GM13977 (cell line): ENCODE results near the gene WDR19.

Experiments
- DNase-seq: peaks from one replicate; pipeline ENCODE4 v3.0.0; 2012; ENCODE audit warnings: low spot score
- in situ Hi-C: fragments of 300-500 bp; cut with MboI; formaldehyde crosslinking; loops from one replicate; pipeline ENCODE4 v1.12.0; 2022; ENCODE audit warnings: low sequenced_read_pairs, low pct_unique_long_range_greater_than_20kb, mixed read lengths, inconsistent platforms; ENCODE audit not compliant: unreplicated experiment
- TF ChIP-seq, protein P1 (sequence below): IDR thresholded peaks from 2 replicates; pipeline ENCODE4 v1.5.1; 2012; ENCODE audit warnings: mild to moderate bottlenecking, control low read depth; ENCODE audit not compliant: insufficient read depth; ENCODE audit errors: extremely low read depth, missing control alignments

The WDR19 gene

DNA sequence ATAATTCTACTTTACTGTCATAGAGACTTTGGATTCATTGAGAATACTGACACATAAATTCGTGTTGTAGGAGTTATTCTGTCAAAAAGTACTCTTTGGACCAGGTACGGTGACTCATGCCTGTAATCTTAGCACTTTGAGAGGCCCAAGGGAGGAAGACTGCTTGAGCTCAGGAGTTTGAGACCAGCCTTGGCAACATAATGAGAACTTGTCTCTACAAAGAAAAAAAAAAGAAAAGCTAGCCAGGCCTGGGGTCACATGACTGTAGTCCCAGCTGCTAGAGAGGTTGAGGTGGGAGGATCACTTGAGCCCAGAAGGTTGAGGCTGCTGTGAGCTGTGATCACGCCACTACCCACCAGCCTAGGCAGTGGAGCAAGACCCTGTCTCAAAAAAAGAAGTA, 54.9 kb downstream of the WDR19 start:
- in situ Hi-C loops = no loop called here
- no peak for DNase-seq
- TF ChIP-seq, protein P1, sequence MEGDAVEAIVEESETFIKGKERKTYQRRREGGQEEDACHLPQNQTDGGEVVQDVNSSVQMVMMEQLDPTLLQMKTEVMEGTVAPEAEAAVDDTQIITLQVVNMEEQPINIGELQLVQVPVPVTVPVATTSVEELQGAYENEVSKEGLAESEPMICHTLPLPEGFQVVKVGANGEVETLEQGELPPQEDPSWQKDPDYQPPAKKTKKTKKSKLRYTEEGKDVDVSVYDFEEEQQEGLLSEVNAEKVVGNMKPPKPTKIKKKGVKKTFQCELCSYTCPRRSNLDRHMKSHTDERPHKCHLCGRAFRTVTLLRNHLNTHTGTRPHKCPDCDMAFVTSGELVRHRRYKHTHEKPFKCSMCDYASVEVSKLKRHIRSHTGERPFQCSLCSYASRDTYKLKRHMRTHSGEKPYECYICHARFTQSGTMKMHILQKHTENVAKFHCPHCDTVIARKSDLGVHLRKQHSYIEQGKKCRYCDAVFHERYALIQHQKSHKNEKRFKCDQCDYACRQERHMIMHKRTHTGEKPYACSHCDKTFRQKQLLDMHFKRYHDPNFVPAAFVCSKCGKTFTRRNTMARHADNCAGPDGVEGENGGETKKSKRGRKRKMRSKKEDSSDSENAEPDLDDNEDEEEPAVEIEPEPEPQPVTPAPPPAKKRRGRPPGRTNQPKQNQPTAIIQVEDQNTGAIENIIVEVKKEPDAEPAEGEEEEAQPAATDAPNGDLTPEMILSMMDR = no peak

DNA sequence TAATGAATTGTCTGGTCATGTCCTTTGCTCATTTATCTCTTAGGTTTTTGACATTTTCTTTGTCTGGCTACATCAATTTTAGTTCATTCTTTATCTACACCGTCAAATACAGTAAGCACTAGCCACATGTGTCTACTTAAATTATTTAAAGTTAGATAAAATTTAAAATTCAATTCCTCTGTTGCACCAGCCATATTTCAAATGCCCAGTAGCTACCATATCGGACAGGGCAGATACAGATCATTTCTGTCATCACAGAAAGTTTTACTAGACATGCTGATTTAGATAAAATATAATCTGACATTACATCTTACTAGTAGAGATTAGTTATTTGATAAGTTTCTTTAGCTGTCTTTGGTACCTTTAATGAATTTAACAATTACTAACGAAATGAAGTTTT, 61.1 kb downstream of the WDR19 start:
- in situ Hi-C loops = no loop called here
- TF ChIP-seq, protein P1 = no peak
- no peak for DNase-seq

DNA sequence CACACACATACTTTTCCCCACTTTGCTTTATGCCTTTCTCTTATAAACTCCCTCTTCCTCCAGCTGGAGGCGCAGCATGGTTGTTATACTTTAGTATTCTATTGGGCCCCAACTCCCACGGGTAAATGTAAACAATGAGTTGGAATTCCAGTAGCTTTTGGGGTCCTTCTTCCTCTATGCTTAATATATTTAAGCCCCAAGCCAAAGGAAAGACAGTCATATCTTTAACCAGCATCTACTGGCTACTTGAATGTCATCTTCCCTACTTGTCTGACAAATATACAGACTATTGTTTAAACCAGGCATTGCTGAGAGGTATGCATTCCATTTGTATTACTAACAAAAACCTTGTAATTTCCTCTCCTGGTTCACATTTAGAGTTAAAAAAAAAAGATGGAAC, 72.9 kb downstream of the WDR19 start:
- TF ChIP-seq, protein P1 = peak; percentile 19
- in situ Hi-C loops = no loop called here
- no peak for DNase-seq

DNA sequence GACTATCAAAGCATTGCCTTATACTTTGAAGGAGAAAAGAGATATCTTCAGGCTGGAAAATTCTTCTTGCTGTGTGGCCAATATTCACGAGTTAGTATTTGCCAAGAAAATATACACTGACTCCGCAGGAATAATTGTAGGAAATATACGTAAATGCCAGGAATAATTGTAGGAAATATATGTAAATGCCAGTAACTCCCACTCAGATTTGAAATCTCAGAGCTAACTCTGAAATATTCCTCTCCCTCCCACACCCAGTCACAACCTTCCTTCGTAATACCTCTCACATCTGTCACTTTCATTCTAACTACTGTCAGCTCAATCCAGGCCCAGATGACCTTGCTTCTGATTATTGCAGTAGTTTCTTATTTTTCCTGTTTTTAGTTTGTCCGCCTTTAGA, 73.5 kb downstream of the WDR19 start:
- DNase-seq = no peak

DNA sequence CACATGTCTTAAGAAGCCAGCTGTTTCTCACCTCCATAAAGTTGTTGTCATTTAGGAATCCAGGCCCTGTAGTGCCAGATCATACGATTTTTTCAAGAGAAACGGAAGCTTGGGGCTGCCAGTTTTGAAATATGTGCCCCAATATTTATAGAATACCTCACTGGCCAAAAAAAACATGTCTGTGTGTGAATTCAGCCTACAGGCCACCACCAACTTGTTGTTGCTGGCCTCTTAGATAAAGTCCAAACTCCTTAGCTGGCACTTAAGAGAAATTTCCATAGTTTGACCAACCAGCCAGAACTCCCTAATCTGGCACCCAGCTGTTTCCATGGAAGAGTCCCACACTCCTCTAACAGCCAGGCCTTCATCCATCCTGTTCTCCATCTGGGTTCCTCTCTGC, 74.1 kb downstream of the WDR19 start:
- in situ Hi-C loops = no loop called here
- TF ChIP-seq, protein P1 = no peak
- no peak for DNase-seq

More for the DNA sequence above, 73.5 kb downstream of the WDR19 start:
- TF ChIP-seq, protein P1 = no peak
- in situ Hi-C loops = no loop called here

DNA sequence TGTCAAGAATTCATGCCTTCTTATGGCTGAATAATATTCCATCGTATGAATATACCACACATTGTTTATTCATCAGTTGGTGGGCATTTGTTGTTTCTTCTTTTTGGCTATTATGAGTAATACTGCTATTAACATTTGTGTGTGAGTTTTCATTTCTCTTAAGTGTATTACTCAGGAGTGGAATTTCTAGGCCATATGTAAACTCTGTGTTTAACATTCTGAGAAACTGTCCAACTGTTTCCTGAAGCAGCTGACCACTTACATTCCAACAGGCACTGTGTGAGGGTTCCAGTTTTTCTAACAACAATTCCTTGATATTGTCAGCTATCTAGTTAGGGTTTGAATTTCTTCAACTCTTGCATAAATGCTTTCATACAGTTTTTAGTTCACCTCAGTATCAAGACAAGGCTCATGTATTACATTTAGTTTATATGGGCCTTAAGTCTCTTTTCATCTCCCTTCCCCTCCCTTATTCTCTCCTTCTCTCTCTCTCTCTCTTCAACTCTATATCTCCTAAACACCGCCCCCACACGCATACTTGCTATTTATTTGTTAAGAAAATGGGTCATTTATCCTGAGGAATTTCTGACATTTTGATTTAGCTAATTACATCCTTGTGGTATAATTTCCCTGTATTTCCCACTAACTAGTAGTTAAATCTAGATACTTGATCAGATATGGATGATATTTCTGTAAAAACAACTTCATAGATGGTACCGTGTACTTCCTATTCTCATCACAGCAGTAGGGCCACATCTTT, 77.4 kb downstream of the WDR19 start:
- in situ Hi-C loops = no loop called here
- TF ChIP-seq, protein P1 = no peak
- DNase-seq = no peak
